ENCODE measurements around the gene MARCKSL1. TPM values are rescaled to one million over a fixed set of nuclear protein-coding genes. Genes with fewer than 3 reads are reported as not detected.

MARCKSL1 gene
- total and polyA plus RNA-seq, 8 donors = 33.1 to 478 (median 398) TPM

DNA sequence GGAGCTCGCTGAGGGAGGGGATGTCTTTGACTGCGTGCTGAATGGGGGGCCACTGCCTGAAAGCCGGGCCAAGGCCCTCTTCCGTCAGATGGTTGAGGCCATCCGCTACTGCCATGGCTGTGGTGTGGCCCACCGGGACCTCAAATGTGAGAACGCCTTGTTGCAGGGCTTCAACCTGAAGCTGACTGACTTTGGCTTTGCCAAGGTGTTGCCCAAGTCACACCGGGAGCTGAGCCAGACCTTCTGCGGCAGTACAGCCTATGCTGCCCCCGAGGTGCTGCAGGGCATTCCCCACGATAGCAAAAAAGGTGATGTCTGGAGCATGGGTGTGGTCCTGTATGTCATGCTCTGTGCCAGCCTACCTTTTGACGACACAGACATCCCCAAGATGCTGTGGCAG is 27.7 kb upstream of the MARCKSL1 start:
- Histone ChIP-seq H3K4me1 (peaks cover 10 to 14% of the 10 kb centered on the region in 2 donors), H3K27me3 (peaks cover 0 to 20% of the 10 kb centered on the region in 2 donors), H3K9me3 (no peaks in the 10 kb centered on the region), H3K27ac (no peak overlapping the region), H3K36me3 (peaks cover 0 to 58% of the 10 kb centered on the region in 2 donors), H3K4me3 (no peak overlapping the region)
- intact Hi-C loops (cut with DNase I) = no loop called here
- DNase-seq (peak in 1 of 4 donors; percentile 34), ATAC-seq (no peak)
- TF ChIP-seq, protein P1, sequence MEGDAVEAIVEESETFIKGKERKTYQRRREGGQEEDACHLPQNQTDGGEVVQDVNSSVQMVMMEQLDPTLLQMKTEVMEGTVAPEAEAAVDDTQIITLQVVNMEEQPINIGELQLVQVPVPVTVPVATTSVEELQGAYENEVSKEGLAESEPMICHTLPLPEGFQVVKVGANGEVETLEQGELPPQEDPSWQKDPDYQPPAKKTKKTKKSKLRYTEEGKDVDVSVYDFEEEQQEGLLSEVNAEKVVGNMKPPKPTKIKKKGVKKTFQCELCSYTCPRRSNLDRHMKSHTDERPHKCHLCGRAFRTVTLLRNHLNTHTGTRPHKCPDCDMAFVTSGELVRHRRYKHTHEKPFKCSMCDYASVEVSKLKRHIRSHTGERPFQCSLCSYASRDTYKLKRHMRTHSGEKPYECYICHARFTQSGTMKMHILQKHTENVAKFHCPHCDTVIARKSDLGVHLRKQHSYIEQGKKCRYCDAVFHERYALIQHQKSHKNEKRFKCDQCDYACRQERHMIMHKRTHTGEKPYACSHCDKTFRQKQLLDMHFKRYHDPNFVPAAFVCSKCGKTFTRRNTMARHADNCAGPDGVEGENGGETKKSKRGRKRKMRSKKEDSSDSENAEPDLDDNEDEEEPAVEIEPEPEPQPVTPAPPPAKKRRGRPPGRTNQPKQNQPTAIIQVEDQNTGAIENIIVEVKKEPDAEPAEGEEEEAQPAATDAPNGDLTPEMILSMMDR (IDR thresholded peaks at IDR 0.05) = no peak

DNA sequence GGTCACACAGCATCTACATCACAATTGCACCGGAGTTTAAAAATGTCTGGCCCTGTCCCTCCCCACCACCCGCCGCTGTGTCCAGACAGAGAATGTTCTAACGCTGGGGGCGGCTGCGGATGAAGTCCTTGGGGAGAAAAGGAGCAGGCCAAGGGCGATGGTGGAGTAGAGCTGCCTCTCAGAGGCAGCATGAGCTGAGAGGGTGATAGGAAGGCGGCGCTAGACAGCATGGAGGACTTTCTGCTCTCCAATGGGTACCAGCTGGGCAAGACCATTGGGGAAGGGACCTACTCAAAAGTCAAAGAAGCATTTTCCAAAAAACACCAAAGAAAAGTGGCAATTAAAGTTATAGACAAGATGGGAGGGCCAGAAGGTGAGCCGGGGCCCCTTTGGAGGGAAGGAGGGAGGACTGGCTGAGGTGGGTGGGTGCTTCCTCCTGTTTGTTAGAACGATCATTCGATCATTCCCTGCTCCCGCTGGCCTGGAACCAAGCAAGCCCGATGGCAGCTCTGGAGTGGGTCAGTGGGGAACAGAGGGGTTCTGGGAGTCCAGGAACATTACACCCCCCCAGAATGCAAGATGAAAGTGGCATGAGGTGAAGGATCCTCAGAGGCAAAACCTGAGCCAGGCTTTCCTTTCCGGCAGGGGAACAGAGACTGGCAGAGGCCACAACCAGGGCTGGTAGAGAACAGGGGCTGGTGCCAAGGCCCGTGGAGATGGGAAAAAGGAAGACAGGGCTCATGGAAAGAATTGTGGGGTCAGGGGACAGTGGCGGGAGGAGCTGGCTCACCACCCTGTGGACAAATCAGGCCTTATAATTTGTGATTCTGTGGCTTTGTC is 26.7 kb upstream of the MARCKSL1 start, which contains the start of the genes FAM229A and TSSK3:
Gene FAM229A (minus strand): TSS at position 12 of the 840 bp plus-strand sequence. CDS start 394 bp downstream, outside the sequence.
Gene TSSK3 (plus strand): TSS at position 66 of the 840 bp plus-strand sequence. CDS start 163 bp downstream, at position 229.
- peak in 1 of 4 donors; percentile 41 for DNase-seq
- peaks cover 0 to 20% of the 10 kb centered on the region in 2 donors for H3K27me3 ChIP-seq
- ATAC-seq = no peak
- peak within 1 kb of the TSS in 1 of 2 donors; percentile 28 for H3K27ac ChIP-seq
- peaks cover 0 to 48% of the 10 kb centered on the region in 2 donors for H3K36me3 ChIP-seq
- TF ChIP-seq, protein P1 (IDR thresholded peaks at IDR 0.05) = no peak
- peak within 1 kb of the TSS; percentile 29 to 30 for H3K4me3 ChIP-seq
- peaks cover 10 to 14% of the 10 kb centered on the region in 2 donors for H3K4me1 ChIP-seq
- no peaks in the 10 kb centered on the region for H3K9me3 ChIP-seq
- intact Hi-C loops (cut with DNase I) = no loop called here

GRCh38 chr1:32361674-32362473 is 25.8 kb upstream of the MARCKSL1 start:
- peak overlapping the region; percentile 29 to 30 for H3K4me3 ChIP-seq
- TF ChIP-seq, protein P1 (IDR thresholded peaks at IDR 0.05) = peak; percentile 19 to 20
- peak in 3 of 4 donors; percentile 52 to 87 (median 76) for DNase-seq
- peaks cover 10 to 14% of the 10 kb centered on the region in 2 donors for H3K4me1 ChIP-seq
- H3K27ac ChIP-seq = peak overlapping the region in 1 of 2 donors; percentile 28
- no peaks in the 10 kb centered on the region for H3K9me3 ChIP-seq
- peak; percentile 83 for ATAC-seq
- H3K36me3 ChIP-seq = peaks cover 0 to 40% of the 10 kb centered on the region in 2 donors
- intact Hi-C loops (cut with DNase I) = no loop called here
- peaks cover 0 to 20% of the 10 kb centered on the region in 2 donors for H3K27me3 ChIP-seq

DNA sequence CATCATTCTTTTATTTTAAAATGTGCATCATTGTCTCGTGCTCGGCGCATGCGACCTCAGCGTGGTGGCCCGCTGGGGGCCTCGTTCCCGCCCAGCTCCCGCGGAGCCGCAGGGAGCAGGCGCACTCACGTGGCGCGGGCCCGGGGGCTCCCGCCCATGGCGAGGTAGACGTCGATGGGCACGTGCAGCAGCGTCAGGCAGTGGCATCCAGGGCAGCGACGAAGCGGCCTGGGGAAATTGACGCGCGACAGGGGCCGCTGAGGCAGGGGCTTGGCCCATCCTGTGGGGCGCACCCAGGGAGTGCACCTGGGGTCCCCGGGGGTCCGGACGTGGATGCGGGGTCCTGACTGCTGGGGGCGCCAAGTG is 25.3 kb upstream of the MARCKSL1 start:
- no peak overlapping the region for H3K27ac ChIP-seq
- DNase-seq (no peak), ATAC-seq (no peak)
- peaks cover 0 to 34% of the 10 kb centered on the region in 2 donors for H3K36me3 ChIP-seq
- peaks cover 10 to 14% of the 10 kb centered on the region in 2 donors for H3K4me1 ChIP-seq
- intact Hi-C loops (cut with DNase I) = no loop called here
- peaks cover 0 to 20% of the 10 kb centered on the region in 2 donors for H3K27me3 ChIP-seq
- H3K4me3 ChIP-seq = peak overlapping the region in 1 of 2 donors; percentile 30
- no peaks in the 10 kb centered on the region for H3K9me3 ChIP-seq
- TF ChIP-seq, protein P1 (IDR thresholded peaks at IDR 0.05) = no peak

All from left lung (tissue), 10 donors.